HG03558 (cell line): ENCODE results near the gene REV3L.
"Not testable (repeated sequence)": the region's sequence is repeated elsewhere in the genome, so short reads cannot be mapped to it uniquely, and the experiment has no call there.

Experiments used
- ATAC-seq: cut with Tn5 transposase; IDR thresholded peaks from one replicate; pipeline ENCODE4 v1.9.1; 2021; ENCODE audit warnings: moderate number of reproducible peaks; ENCODE audit not compliant: unreplicated experiment; ENCODE audit errors: extremely low read depth

The REV3L gene

DNA sequence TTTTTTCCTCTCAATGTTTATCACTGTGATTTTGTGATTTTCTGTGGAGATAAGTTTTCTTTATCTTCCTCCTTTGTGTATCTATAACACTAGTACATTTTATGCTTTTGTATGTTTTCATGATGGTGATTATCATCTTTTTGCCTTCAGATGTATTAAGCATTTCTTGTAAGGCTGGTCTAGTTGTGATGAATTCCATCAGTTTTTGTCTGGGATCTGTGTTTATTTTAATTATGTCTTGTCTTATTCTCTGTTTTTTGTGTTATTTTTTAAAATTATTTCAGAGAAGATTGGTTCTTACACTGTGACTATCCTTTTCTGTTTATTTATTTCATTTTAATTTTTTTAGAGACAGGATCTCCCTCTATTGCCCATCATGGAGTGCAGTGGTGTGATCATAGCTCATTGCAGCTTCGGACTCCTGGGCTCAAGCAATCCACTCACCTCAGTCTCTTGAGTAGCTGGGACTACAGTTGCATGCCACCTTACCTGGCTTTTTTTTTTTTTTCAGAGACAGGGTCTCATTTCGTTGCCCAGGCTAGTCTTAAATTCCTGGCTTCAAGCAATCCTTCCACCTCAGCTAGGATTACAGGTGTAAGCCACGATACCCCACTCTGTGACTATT lies 208.3 kb downstream of the REV3L start:
- no peak for ATAC-seq

DNA sequence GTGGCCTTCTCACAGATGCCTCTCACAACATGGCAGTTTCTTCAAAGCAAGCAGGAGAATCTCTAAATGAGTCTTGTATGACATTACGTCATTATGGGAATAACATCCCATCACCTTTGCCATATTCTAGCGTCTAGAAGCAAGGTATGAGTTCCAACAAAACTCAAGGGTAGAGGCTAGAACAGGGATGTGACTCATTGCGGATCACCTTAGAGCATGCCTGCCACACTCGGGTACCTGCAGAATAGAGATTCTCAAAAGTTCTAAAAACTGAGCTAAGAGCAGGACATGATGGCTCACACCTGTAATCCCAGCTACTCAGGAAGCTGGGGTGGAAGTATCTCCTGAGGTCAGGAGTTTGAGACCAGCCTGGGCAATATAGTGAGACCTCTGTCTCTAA lies 212.9 kb downstream of the REV3L start:
- no peak for ATAC-seq

DNA sequence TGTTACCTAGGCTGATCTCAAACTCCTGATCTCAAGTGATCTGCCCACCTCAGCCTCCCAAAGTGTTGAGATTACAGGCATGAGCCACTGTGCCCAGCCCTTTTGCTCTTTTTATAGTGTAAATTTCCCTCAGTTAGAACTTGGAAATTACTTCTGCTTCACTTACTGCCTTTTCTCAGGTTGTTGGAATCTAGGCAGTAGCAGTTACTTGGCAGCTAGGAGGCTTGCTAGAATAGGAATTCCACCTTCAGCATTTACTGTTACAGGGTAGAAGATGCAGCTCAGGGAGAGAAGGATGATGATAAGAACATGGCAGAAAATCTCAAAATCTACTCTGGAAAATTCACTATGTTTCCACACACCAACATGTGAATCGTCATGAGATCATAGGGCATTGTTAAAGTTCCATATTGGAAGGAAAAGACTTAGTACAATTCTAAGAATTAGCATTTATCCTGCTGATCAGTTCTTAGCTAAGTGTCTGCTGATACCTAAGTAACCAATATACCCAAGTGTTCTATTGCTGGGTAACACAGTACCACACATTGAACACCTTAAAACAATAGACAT lies 213.5 kb downstream of the REV3L start:
- no peak for ATAC-seq

DNA sequence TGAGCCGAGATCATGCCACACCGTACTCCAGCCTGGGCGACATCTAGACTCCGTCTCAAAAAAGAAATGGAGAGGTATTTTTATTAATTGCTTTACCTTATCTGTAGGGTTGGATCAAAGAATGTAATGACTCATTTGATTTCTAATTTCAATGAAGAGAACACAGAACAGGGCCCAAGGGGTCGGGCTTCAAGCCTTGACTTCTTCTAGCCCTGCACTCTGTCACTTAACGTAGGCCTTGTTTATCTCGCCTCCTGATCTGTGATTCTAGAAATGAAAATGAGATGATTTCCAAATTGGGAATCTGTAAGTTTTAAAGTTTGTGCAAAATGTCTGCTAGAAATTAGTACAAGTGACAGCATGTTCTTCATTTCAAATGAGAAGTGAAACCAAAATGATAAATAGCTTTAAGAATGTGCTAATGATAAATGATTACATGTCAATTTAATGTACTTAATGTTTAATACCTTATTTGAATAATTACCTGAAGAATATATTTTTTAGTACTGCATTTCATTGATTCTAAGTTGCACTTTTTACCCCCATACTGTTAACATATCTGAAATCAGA lies 215.2 kb downstream of the REV3L start:
- no peak for ATAC-seq

DNA sequence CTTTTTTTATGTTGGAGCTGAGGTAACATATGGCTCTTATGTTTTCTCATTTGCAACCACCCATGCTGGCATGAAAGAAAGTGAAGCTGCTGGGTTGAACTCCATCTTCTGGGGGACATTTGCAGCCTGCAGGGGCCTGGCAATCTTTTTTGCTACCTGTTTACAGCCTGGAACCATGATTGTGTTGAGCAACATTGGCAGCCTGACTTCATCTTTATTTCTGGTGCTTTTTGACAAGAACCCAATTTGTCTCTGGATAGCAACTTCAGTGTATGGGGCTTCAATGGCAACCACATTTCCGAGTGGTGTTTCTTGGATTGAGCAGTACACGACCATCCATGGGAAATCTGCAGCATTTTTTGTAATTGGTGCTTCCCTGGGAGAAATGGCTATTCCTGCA lies 216.7 kb downstream of the REV3L start:
- ATAC-seq: no peak

DNA sequence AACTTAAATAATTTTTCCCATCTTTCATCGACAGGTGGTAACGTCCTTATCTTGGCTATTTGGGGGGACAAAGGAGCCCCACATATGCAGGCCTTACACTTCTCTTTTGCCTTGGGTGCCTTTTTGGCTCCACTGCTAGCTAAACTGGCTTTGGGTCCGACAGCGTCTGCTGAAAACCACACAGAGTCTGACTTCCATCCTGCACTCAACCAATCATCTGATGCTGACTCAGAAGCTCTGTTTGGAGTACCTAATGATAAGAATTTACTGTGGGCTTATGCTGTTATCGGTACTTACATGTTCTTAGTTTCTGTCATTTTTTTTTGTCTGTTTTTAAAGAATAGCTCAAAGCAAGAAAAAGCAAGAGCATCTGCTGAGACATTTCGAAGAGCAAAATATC lies 217.2 kb downstream of the REV3L start:
- ATAC-seq: no peak

DNA sequence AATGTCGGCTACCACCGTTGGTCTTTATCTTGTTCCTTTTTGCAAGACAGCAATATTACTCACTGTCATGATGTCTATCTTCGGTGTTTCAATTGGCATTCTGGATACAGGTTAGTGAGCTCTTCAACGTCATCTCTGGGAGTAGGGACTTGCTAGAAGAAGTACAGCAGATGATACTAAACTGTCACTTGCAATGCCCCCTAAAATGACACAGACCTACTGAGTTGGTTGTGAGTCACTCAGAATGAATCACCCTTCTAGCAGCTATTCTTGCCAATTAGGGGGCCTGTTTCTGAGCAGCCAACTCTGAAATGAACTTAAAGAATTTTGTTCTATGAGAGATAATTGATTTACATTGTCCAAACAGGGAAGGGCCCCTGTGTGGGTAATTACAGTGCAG lies 219.2 kb downstream of the REV3L start:
- no peak for ATAC-seq

DNA sequence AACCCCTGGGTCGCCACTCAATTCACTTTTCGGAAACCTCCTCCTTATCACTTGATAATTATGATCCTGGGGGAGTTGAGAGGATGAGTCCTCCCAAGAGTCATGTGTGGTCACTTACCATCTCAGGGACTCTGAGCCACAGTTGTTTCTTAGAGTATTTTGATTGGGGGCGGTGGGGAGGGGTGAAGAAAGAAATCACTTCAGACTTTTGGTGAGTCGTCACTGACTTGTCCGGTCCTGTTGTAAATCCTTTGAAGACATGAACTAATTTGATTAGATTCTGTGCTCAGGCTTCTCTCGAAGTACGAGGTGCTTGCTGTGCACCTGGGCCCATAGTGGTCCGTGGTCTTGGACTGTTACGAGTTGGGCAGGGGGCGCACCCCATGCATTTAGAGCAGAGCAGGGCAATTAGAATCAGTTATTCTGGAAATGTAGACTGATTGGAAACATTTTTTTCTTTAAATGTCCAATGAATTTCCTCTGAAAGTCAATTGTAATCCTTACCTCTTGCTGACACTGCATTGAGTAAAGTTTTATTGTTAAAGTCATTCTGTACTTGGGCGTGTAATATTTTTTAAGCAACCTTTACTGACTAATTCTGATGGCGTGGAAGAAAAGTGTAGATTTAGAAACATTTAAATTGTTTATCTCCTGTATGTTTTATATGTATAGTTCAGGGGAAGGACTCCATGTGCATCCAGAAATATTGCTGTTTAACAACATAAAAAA lies 222.3 kb downstream of the REV3L start:
- no peak for ATAC-seq

DNA sequence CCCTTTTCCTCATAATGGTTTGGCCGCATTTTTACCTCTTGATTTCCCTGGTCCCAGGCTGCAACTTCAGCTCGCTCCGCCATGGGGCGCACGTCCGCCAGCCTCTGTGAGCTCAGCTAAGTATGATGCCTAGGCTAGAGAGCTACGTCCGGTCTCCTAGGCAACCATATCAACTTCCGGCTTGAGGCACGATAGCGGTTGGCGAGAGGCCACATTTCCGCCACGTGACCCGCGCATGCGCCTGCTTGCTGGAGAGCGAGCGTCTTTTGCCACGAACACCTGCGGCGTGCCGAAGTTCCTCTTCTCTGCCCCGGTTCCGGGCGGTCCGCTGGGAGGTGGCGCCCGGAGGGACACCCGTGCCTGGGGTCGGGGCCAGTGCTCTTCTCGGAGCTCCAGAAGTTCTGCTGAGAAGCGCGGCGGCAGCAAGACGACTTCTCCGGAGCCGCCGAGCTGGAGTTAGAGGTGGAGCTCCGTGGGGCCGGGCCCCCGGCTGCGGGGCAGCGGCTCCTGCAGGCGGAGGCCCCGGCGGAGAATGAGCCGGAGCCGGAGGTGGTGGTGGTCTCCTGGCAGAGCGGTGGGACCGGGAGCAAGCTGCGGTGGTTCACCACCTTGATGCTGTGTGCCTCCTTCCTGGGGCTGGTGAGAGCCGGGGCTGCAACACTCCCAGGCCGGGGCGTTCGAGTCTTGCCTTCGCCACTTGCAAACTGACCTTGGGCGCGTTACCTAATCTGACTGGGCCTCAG lies 223.8 kb downstream of the REV3L start:
- peak; percentile 95 for ATAC-seq

DNA sequence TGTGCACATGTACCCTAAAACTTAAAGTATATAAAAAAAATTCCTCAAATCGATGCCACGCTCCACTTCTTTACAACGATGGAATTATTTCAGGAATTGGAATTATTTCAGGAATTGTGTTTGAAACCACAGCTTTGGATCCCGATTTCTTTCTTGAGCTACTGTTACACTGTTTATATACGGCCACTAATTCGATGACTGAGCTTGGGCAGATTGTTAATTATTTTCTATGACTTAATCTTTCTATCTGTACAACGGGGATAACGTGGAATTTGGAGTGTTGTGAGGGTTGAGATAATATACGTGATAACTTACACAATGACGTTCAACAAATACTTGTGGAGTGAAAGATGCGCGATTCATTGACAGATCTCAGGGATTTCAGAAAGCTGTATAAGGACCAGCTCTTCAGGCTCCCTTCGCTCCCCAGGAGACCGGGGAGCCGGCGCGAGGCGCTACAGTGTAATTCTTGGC lies 224.4 kb downstream of the REV3L start:
- peak; percentile 0 for ATAC-seq

DNA sequence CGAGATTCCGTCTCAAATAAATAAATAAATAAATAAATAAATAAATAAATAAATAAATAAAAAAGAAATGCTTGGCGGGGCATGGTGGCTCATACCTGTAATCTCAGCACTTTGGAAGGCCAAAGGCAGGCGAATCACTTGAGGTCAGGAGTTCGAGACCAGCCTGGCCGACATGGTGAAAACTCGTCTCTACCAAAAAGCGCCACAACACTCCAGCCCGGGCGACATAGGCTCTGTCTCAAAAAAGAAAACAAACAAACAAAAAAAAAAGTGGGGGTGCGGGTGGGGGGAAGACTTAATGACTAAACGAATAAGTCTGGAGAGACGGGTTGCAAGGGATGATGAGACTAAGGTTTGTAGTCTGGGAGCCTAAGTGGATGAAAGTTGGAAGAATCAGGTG lies 225.0 kb downstream of the REV3L start:
- ATAC-seq: no peak

DNA sequence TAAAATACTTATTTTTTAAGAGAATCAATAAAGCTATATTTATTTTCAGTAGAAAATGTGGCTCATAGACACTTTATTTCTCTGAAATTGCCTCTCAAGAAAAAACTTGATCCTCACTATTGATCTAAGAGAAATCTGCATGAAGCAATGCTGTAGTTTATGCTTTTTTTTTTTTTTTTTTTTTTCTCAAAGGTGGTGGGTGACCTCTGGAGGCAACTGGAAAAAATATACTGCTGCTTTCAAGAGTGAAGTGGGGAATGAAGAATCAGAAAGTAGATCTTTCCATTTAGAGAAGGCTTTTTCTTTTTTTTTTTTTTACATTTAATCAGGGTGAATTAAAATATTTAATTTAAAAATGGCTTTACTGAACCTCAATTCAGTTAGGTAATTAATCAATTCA lies 226.4 kb downstream of the REV3L start:
- no peak for ATAC-seq

DNA sequence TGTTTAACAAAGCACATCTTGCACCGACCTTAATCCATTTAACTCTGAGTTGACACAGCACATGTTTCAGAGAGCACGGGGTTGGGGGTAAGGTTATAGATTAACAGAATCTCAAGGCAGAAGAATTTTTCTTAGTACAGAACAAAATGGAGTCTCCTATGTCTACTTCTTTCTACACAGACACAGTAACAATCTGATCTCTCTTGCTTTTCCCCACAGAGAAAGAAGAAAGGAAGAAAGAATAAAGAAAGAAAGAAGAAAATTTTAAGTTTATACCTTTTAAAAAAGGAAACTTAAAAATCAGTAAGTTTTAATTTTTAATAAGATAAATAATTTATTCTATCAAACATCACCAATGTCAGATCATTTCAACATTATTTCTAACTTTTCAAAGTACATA lies 227.2 kb downstream of the REV3L start:
- not testable (repeated sequence) for ATAC-seq

DNA sequence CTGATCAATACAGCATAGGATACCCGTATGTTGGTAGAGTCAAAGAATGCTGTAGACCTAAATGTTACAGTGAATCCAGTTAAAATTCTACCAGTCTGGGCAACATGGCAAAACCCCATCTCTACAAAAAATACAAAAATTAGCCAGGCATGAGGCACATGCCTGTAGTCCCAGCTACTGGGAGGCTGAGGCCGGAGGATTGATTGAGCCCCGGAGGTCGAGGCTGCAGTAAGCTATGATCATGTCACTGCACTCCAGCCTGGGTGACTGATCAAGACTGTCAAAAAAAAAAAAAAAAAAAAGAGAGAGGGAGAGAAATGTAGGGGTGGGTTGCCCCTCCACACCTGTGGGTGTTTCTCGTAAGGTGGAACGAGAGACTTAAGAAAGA lies 228.2 kb downstream of the REV3L start:
- no peak for ATAC-seq

DNA sequence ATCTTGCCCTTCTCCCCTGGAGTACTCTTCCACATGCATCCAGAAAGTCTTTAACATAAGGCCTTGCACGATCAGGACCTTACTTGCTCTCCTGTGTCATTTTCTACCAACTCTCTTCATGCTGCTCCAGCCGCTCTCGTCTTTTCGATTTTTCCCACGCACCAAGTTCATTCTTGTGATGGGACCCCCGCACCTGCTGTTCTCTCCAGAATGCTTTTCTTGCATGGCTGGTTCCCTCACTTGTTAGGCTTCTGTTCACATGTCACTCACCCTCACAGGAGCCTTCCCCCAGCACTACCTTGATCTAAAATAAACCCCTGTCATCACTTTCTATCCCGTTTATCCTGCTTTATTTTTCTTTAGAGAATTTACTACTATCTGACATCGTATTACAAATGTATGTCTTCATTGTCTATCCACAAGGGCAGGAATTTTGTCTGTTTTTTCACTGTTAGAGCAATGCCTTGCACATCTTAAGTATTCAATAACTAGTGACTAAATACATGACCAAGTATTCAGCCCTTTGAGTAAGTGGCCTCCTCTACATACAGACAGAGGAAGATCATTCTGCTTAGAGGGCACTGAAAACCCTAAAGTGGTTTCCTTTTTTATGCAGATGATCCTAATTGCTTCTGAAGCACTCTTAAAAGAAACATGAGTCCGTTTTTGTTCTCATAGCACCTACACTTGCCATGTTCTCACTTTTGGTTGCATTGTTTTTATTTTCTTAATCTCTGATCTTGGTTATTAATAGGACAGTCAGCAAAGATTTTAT lies 228.8 kb downstream of the REV3L start:
- no peak for ATAC-seq

DNA sequence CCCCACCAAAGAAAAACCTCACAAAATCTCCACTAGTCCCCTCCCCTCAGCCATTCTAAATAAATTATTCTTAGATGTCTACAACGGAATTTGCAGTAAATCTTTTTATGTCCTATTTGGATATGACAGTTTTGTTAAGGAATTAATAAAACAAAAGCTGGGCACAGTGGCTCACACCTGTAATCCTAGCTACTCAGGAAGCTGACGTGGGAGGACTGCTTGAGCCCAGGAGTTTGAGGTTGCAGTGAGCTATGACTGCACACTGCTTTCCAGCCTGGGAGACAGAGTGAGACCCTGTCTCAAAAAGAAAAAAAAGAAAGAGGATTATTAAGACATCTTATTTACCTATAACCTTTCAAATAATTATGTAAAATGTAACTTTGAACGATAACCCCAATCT lies 230.3 kb downstream of the REV3L start:
- ATAC-seq: no peak

DNA sequence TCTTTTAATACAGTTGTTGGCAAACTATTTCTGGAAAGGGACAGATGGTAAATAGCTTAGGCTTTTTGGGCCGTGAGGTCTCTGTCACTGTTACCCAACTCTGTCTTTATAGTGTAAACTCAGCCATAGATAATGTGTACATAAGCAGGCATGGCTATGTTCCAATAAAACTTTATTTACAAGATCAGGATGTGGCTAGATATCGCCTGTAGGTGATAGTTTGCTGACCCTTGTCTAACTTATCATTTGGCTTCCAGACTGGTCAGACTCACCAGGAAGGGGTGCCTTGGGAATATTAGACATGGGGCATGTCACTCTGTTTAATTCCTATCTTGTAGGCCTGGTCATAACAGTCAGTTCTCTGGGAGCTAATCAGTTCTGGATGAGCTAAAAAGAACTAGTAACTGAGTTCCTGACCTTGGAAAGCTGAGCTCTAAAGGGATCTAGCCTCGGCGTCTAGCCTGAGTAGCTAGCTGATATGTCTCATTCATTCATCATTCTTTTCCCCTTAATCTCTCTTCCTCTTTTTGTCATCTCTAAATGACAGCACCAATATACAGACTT lies 232.1 kb downstream of the REV3L start:
- ATAC-seq: no peak
